Heart right ventricle (tissue), 16 donors: ENCODE results near the gene COPS3. TPM values are rescaled to one million over a fixed set of nuclear protein-coding genes. Genes with fewer than 3 reads are reported as not detected.
A peak's percentile ranks its signal among the peaks of the same experiment; 100 is the strongest.
"Not testable (repeated sequence)": the region's sequence is repeated elsewhere in the genome, so short reads cannot be mapped to it uniquely, and the experiment has no call there.

Source experiments
- ATAC-seq, 8 donors: fragments of 200-7000 bp; cut with Tn5 transposase; one replicate each; pipeline ENCODE4 v1.9.1; 2020; ENCODE audit warnings: mild to moderate bottlenecking in 8 of 8, moderate library complexity in 8 of 8, moderate number of reproducible peaks in 1 of 8
- DNase-seq, 2 donors: peaks; one replicate each; pipeline ENCODE4 v3.0.0-alpha.2; 2020
- H3K27ac ChIP-seq, 10 donors: fragments of 200-600 bp; sonication (generic) in 2 of 10; one replicate each; pipeline versions ENCODE4 v1.5.0 to v1.8.0; 2020 to 2022; ENCODE audit warnings: mild to moderate bottlenecking in 3 of 10
- H3K27me3 ChIP-seq, 7 donors: fragments of 200-600 bp; one replicate each; pipeline ENCODE4 v1.8.0; 2021 to 2022; ENCODE audit warnings: mild to moderate bottlenecking in 2 of 7
- H3K36me3 ChIP-seq, 9 donors: fragments of 200-600 bp; sonication (generic) in 1 of 9; one replicate each; pipeline versions ENCODE4 v1.5.0 to v1.8.0; 2020 to 2022; ENCODE audit warnings: mild to moderate bottlenecking in 2 of 9
- H3K4me1 ChIP-seq, 9 donors: fragments of 200-600 bp; sonication (generic) in 1 of 9; one replicate each; pipeline versions ENCODE4 v1.5.0 to v1.8.0; 2020 to 2022; ENCODE audit warnings: mild to moderate bottlenecking in 4 of 9
- H3K4me3 ChIP-seq, 10 donors: fragments of 200-600 bp; sonication (generic) in 2 of 10; one replicate each; pipeline versions ENCODE4 v1.5.0 to v1.8.0; 2020 to 2022; ENCODE audit warnings: mild to moderate bottlenecking in 7 of 10, moderate library complexity in 2 of 10
- H3K9me3 ChIP-seq, 11 donors: fragments of 200-600 bp in 10 of 11; sonication (generic) in 2 of 11; one replicate each; pipeline versions ENCODE4 v1.5.0 to v1.8.0; 2013 to 2022; ENCODE audit warnings: mild to moderate bottlenecking in 2 of 11, control low read depth in 1 of 11, moderate library complexity in 1 of 11
- WGBS, 2 donors: extraction: QIAGEN DNeasy Blood & Tissue Kit; methylation state at CpG; one replicate each; pipeline ENCODE4 v1.1.7; 2013; ENCODE audit warnings: inconsistent platforms in 1 of 2; 5-methylcytosine and 5-hydroxymethylcytosine counted together
- intact Hi-C, 10 donors: fragments of 100-400 bp; cut with DNase I; formaldehyde crosslinking; loops; one replicate each; pipeline versions ENCODE4 v1.11.1 to v1.14.2; 2022
- polyA plus RNA-seq, 2 donors: library from polyadenylated mRNA; stranded (reverse); fragments of 200-250 nt; gene quantifications; one replicate each; pipeline ENCODE4 v1.2.3, GENCODE V29; 2013
- total RNA-seq, 10 donors: library from RNA; stranded (reverse); fragmentation: NEBNext Ultra II Directional in 3 of 10; extraction: Animal tissue kit (Norgen Biotek cat#: 25700) in 3 of 10; gene quantifications; one replicate each; pipeline versions ENCODE4 v1.2.1 to v1.2.4, GENCODE V29; 2021 to 2023
- TF ChIP-seq, protein P1 (sequence below), 9 donors: fragments of 200-600 bp; sonication (generic) in 2 of 9; IDR thresholded peaks; one replicate each; pipeline versions ENCODE4 v1.5.0 to v1.8.0; 2021 to 2022; ENCODE audit warnings: antibody characterized with exemption in 9 of 9, mild to moderate bottlenecking in 5 of 9, moderate library complexity in 1 of 9
- donor health status: Arrhythmogenic right ventricular cardiomyopathy.
- donor health status: ischemic (EF 13 %, LVEDD 7.1; RV severe dilation, severe dysfunction).
- donor health status: healthy with polysubstance abuse.
- donor health status: DM: no; HTN: yes; CAD: no.
- donor health status: DM: no; HTN: no; CAD: no.
- donor health status: ischemic (EF 25% LVEDD 6.9; RV normal size, moderate dysfunction).
- donor health status: ischemic (EF 25% LVEDD 5.7; RV mildly dilated, moderate dysfunction).
- donor health status: healthy.
- donor health status: DM: yes; HTN: yes; CAD: no.
- donor health status: Ischemic cardiomyopathy.
- donor health status: ischemic (EF 35%, LVEDD 5.7; RV mildly dilated, moderate dysfunction).
- donor health status: nonischemic (EF 11% LVEDD 7.7; RV severe dilation, severe dysfunction).
- donor health status: DM: yes; HTN: yes; CAD: no.
- donor health status: PGD.
- donor health status: ischemic (EF 29% LVEDD 5.4; RV normal size, mild dysfunction).
- donor health status: nonischemic (EF 23%, LVEDD 6.1; RV moderate dilation, normal function).

The COPS3 gene
- total and polyA plus RNA-seq, 12 donors, result 23.4 to 84.6 (median 71.1) TPM

DNA sequence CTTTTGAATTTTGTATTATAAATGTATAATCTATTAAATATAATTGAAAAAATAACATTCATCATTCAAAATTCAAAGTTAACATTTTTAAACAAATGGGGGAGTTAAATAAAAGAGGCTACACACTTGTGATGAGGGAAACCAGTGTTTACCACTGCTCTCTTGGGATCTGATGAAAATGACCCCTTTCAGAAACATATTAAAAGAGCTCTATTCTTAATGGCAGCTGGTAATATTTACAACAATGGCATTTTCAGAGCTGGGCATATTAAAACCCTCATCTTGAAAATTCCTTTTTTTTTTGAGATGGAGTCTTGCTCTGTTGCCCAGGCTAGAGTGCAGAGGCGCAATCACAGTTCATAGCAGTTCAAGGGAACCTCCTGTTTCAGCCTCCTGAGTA lies 24.7 kb downstream of the COPS3 start:
- no peak overlapping the region for H3K4me3 ChIP-seq
- no peak for ATAC-seq
- no peaks in the 10 kb centered on the region for H3K27me3 ChIP-seq
- WGBS, 2 donors, result 100% methylated on average over 1 of the region's 1 CpG
- TF ChIP-seq, protein P1, sequence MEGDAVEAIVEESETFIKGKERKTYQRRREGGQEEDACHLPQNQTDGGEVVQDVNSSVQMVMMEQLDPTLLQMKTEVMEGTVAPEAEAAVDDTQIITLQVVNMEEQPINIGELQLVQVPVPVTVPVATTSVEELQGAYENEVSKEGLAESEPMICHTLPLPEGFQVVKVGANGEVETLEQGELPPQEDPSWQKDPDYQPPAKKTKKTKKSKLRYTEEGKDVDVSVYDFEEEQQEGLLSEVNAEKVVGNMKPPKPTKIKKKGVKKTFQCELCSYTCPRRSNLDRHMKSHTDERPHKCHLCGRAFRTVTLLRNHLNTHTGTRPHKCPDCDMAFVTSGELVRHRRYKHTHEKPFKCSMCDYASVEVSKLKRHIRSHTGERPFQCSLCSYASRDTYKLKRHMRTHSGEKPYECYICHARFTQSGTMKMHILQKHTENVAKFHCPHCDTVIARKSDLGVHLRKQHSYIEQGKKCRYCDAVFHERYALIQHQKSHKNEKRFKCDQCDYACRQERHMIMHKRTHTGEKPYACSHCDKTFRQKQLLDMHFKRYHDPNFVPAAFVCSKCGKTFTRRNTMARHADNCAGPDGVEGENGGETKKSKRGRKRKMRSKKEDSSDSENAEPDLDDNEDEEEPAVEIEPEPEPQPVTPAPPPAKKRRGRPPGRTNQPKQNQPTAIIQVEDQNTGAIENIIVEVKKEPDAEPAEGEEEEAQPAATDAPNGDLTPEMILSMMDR (IDR thresholded peaks at IDR 0.05), result no peak
- intact Hi-C loops, result no loop called here
- DNase-seq, result no peak
- no peak overlapping the region for H3K27ac ChIP-seq
- H3K4me1 ChIP-seq, result peaks cover 0 to 4% (median 0%) of the 10 kb centered on the region in 9 donors
- peaks cover 0 to 100% (median 76%) of the 10 kb centered on the region in 9 donors for H3K36me3 ChIP-seq
- no peaks in the 10 kb centered on the region for H3K9me3 ChIP-seq

DNA sequence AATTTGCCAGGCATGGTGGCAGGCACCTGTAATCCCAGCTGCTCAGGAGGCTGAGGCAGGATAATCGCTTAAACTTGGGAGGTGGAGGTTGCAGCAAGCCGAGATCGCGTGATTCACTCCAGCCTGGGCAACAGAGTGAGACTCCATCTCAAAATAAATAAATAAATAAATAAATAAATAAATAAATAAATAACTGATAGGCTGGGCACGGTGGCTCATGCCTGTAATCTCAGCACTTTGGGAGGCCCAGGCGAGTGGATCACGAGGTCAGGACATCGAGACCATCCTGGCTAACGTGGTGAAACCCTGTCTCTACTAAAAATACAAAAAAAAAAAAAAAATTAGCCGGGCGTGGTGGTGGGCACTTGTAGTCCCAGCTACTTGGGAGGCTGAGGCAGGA lies 25.4 kb downstream of the COPS3 start:
- ATAC-seq, H3K4me3 ChIP-seq, H3K4me1 ChIP-seq, DNase-seq, intact Hi-C loops, H3K9me3 ChIP-seq, H3K27ac ChIP-seq, H3K27me3 ChIP-seq: not testable (repeated sequence)
- WGBS, 2 donors, result 90 to 94% methylated on average over 11 of the region's 11 CpGs
- peaks cover 0 to 100% (median 71%) of the 10 kb centered on the region in 9 donors for H3K36me3 ChIP-seq

DNA sequence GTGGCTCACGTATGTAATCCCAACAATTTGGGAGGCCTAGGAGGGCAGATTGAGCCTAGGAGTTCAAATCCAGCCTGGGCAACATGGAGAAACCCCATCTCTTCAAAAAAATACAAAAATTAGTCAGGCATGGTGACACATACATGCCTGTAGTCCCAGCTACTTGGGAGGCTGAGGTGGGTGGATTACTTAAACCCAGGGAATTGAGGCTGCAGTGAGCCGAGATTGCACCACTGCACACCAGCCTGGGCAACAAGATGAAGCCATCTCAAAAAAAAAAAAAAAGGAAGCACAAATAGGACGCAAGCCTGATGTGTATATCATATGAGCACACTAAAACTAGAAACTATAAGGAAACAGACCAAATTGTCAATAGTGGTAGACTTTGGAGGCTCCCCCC lies 27.0 kb downstream of the COPS3 start:
- Histone ChIP-seq H3K36me3 (peaks cover 0 to 100% (median 63%) of the 10 kb centered on the region in 9 donors), H3K9me3 (no peaks in the 10 kb centered on the region), H3K4me3 (no peak overlapping the region), H3K4me1 (peaks cover 0 to 4% (median 0%) of the 10 kb centered on the region in 9 donors), H3K27ac (no peak overlapping the region), H3K27me3 (no peaks in the 10 kb centered on the region)
- intact Hi-C loops, result no loop called here
- DNase-seq (no peak), ATAC-seq (no peak)
- TF ChIP-seq, protein P1 (IDR thresholded peaks at IDR 0.05), result no peak
- WGBS, 2 donors, result 89 to 94% methylated on average over 3 of the region's 3 CpGs

DNA sequence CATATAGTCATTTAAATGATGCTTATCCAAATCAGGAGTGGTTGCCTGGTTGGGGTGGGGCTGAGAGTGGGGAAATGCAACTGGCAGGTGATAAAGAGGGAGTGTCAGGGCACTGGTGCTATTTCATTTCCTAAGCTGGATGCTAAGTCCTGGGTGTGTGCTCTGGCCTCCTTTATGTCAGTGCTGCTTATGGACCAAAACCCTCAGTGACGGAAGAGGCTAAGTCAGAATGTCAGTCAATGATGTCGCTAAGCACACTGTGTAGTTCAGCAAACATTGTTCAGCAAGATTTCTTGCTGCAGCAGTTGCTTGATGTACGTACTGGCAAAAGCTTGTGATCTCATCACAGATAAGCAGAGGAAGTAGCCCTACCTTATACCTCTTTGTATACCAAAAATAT lies 27.6 kb downstream of the COPS3 start:
- peaks cover 0 to 100% (median 59%) of the 10 kb centered on the region in 9 donors for H3K36me3 ChIP-seq
- TF ChIP-seq, protein P1 (IDR thresholded peaks at IDR 0.05), result no peak
- no peak for DNase-seq
- WGBS, 2 donors, result 91 to 96% methylated on average over 3 of the region's 3 CpGs
- H3K4me1 ChIP-seq, result peaks cover 0 to 4% (median 0%) of the 10 kb centered on the region in 9 donors
- no peak overlapping the region for H3K27ac ChIP-seq
- H3K9me3 ChIP-seq, result no peaks in the 10 kb centered on the region
- no peak overlapping the region for H3K4me3 ChIP-seq
- intact Hi-C loops, result no loop called here
- no peak for ATAC-seq
- no peaks in the 10 kb centered on the region for H3K27me3 ChIP-seq

DNA sequence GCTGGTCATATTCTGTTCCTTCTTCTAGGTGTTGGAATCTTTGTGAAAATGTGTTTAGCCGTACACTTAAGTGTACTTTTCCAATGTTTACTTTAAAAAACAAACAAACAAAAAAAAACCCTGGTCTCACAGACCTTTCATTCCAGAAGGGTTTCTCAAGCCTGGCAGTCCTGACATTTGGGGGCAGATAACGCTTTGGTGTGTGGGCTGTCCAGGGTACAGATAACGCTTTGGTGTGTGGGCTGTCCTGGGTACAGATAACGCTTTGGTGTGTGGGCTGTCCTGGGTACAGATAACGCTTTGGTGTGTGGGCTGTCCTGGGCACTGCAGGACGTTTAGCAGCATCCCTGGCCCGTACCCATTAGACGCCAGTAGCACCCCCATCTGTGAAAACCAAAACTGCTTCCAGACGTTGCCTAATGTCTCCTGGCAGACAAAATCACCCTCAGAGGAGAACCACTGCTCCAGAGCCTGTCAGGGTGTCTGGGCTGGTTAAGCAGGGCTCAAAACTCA lies 28.8 kb downstream of the COPS3 start:
- WGBS, 2 donors, result 60 to 67% methylated on average over 9 of the region's 9 CpGs
- peaks cover 0 to 4% (median 0%) of the 10 kb centered on the region in 9 donors for H3K4me1 ChIP-seq
- H3K4me3 ChIP-seq, result no peak overlapping the region
- H3K27ac ChIP-seq, result no peak overlapping the region
- TF ChIP-seq, protein P1 (IDR thresholded peaks at IDR 0.05), result no peak
- intact Hi-C loops, result no loop called here
- peaks cover 0 to 100% (median 58%) of the 10 kb centered on the region in 9 donors for H3K36me3 ChIP-seq
- DNase-seq (no peak), ATAC-seq (peak in 2 of 8 donors; percentile 25 to 54)
- no peaks in the 10 kb centered on the region for H3K9me3 ChIP-seq
- no peaks in the 10 kb centered on the region for H3K27me3 ChIP-seq
